ENCODE data around the gene INPP5F. TPM values are rescaled to one million over a fixed set of nuclear protein-coding genes. Genes with fewer than 3 reads are reported as not detected.

The INPP5F gene
- total and polyA plus RNA-seq, 2 of the 13 experiments (the other 11 are each of a cell fraction or from before 2014, with no cell fraction given), result 12.5 to 15.7 TPM

DNA sequence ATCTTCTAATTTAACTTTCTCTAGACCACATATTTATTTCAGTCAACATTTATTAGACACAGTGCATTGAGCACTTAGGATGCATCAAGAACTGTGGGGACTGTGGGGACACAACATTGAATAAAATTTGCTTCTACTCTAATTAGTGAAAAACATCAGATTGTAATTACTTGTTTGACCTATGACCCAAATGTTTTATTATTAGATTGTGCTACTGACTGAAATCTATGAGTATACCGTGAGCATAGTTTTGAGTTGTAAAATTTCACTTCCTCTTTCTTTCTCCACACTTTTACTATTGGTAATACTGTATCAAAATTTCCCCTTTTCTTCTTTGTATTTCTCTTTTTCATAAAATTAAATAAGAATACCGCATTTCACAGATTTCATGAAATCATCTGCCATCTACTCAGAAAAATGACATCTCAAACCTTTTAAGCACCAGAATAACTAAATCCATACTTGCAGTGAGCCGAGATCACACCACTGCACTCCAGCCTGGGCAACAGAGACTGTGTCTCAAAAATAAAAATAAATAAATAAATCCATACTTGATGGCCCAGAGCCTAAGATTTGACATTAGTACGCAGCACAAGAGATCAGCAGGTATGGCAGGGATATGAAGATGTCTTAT lies 25.4 kb upstream of the INPP5F start:
- Histone ChIP-seq H3K4me2 (ENCODE audit: low read depth, low read length) (no peak overlapping the region), H3K27me3 (ENCODE audit: control insufficient read depth in 1 of 2, insufficient read depth in 2 of 2, low read length in 2 of 2) (peaks cover 0 to 4% of the 10 kb centered on the region in 2 experiments; a peak in 1 of 5 replicates), H3K9ac (ENCODE audit: insufficient read depth, low read depth, low read length) (no peak overlapping the region), H2AFZ (ENCODE audit: low read length) (no peak overlapping the region), H3K4me1 (ENCODE audit: insufficient read depth, low read length) (peaks cover 6% of the 10 kb centered on the region; the same call in 1 of the 2 replicates), H4K20me1 (ENCODE audit: insufficient read depth, low read length) (no peaks in the 10 kb centered on the region), H3K36me3 (replicated peaks in 1 of 2; ENCODE audit: control insufficient read depth in 1 of 2, insufficient read depth in 2 of 2, low read length in 2 of 2) (no peaks in the 10 kb centered on the region), H3K79me2 (ENCODE audit: insufficient read depth, low read length) (no peaks in the 10 kb centered on the region), H3K4me3 (replicated peaks in 1 of 3; ENCODE audit: insufficient read depth in 1 of 3, low read depth in 2 of 3, low read length in 3 of 3) (no peak overlapping the region), H3K27ac (ENCODE audit: extremely low read length, insufficient read depth, low read length) (no peak overlapping the region), H3K9me3 (ENCODE audit: low read length) (no peaks in the 10 kb centered on the region)
- DNase-seq (ENCODE audit: low spot score) (no peak), FAIRE-seq (no peak), ATAC-seq (no peak)
- CTCF ChIA-PET (ENCODE audit: low intra/inter-chr PET ratio, low total read pairs), result no interaction called here
- in situ Hi-C loops (cut with HindIII; ENCODE audit: extremely low pct_ligation_motif_present, low pct_unique_long_range_greater_than_20kb), result no loop called here
- POLR2A ChIA-PET, result interaction anchor here (0.8 kb wide), 1 partner anchor 25 kb away, joined by 3 read pairs; the partner anchor contains the start of gene INPP5F
- TF ChIP-seq ZNF781 (CRISPR knock-in tag; IDR thresholded peaks at IDR 0.05; ENCODE audit: borderline replicate concordance, not compliant biosample characterization), result no peak
- TF ChIP-seq, protein P1, sequence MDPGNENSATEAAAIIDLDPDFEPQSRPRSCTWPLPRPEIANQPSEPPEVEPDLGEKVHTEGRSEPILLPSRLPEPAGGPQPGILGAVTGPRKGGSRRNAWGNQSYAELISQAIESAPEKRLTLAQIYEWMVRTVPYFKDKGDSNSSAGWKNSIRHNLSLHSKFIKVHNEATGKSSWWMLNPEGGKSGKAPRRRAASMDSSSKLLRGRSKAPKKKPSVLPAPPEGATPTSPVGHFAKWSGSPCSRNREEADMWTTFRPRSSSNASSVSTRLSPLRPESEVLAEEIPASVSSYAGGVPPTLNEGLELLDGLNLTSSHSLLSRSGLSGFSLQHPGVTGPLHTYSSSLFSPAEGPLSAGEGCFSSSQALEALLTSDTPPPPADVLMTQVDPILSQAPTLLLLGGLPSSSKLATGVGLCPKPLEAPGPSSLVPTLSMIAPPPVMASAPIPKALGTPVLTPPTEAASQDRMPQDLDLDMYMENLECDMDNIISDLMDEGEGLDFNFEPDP (CRISPR knock-in tag; conservative IDR thresholded peaks at IDR 0.05), result no peak
- TF ChIP-seq ZNF430 (CRISPR knock-in tag; IDR thresholded peaks at IDR 0.05), result no peak
- no peak for TF ChIP-seq KLF11 (CRISPR knock-in tag; IDR thresholded peaks at IDR 0.05)
- TF ChIP-seq, protein P2, sequence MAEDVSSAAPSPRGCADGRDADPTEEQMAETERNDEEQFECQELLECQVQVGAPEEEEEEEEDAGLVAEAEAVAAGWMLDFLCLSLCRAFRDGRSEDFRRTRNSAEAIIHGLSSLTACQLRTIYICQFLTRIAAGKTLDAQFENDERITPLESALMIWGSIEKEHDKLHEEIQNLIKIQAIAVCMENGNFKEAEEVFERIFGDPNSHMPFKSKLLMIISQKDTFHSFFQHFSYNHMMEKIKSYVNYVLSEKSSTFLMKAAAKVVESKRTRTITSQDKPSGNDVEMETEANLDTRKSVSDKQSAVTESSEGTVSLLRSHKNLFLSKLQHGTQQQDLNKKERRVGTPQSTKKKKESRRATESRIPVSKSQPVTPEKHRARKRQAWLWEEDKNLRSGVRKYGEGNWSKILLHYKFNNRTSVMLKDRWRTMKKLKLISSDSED (CRISPR knock-in tag; IDR thresholded peaks at IDR 0.05), result no peak
- TF ChIP-seq, protein P3, sequence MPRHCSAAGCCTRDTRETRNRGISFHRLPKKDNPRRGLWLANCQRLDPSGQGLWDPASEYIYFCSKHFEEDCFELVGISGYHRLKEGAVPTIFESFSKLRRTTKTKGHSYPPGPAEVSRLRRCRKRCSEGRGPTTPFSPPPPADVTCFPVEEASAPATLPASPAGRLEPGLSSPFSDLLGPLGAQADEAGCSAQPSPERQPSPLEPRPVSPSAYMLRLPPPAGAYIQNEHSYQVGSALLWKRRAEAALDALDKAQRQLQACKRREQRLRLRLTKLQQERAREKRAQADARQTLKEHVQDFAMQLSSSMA (CRISPR knock-in tag; IDR thresholded peaks at IDR 0.05), result no peak
- no peak for TF ChIP-seq ZNF382 (CRISPR knock-in tag; IDR thresholded peaks at IDR 0.05; ENCODE audit: borderline replicate concordance)
- TF ChIP-seq POLR2A (IDR thresholded peaks at IDR 0.05; ENCODE audit: insufficient read depth in 1 of 2, low read depth in 2 of 2, low read length in 2 of 2), result no peak
- no peak for TF ChIP-seq FOXO1 (CRISPR knock-in tag; IDR thresholded peaks at IDR 0.05)
- no peak for TF ChIP-seq ZNF589 (CRISPR knock-in tag; conservative IDR thresholded peaks at IDR 0.05)
- no peak for TF ChIP-seq NR2F6 (IDR thresholded peaks at IDR 0.05)
- TF ChIP-seq NR2F6 (CRISPR knock-in tag; IDR thresholded peaks at IDR 0.05), result no peak
- no peak for TF ChIP-seq EZH2 (conservative IDR thresholded peaks at IDR 0.05; ENCODE audit: low read depth, low read length)
- TF ChIP-seq MXI1 (IDR thresholded peaks at IDR 0.05; ENCODE audit: borderline replicate concordance, low read depth, low read length), result no peak
- TF ChIP-seq ZNF672 (CRISPR knock-in tag; IDR thresholded peaks at IDR 0.05), result no peak
- no peak for TF ChIP-seq ZNF484 (CRISPR knock-in tag; IDR thresholded peaks at IDR 0.05; ENCODE audit: borderline replicate concordance, low read depth)
- TF ChIP-seq ZFP36L2 (CRISPR knock-in tag; IDR thresholded peaks at IDR 0.05), result no peak
- intact Hi-C loops (cut with micrococcal nuclease; ENCODE audit: unreplicated experiment), result no loop called here
- no TSS peak for BruUV-seq (replicated peaks)
- 81% methylated on average over 4 of the region's 4 CpGs for WGBS (ENCODE audit: low lambda C conversion rate)
